ENCODE measurements around the gene TEKT5. TPM values are rescaled to one million over a fixed set of nuclear protein-coding genes. Genes with fewer than 3 reads are reported as not detected.

Gene TEKT5
- total RNA-seq, 8 experiments from 2014 or later: 0.22 to 1.1 (median 0.69) TPM; not detected in 4

DNA sequence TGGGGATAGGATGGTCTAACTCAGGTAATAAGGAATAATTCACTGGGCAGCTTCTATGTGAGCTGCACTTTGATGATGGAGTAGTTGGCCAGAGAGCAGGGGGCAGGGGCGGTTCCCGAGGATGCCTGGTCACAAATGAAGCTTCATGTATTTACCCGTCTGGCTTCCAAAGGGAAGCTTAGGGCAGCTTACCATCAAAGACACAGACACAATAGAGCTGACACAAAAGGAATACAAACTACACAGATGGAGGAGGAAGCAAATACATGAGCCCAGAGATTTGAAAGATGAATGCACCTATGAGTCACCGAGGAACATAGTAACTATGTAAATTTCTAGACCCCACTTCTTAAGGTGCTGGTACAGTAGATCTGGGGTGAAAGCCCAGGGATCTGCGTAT, 105.6 kb downstream of the TEKT5 start:
- 0 to 80% (median 39%) methylated on average over 1 to 5 of the region's 5 CpGs; no CpG with 5 or more reads in 2 of the 10 experiments for WGBS, 10 experiments
- Histone ChIP-seq H3K27ac (no peak overlapping the region), H3K4me3 (no peak overlapping the region), H3K4me1 (replicated peaks in 1 of 2) (peaks cover 9 to 13% of the 10 kb centered on the region in 2 donors)
- peak in 5 of 8 experiments; percentile 64 to 90 (median 88) for ATAC-seq (replicated peaks in 6 of 8)
- in situ Hi-C loops (cut with MboI; ENCODE audit: low pct_unique_long_range_greater_than_20kb in 2 of 9, low sequenced_read_pairs in 9 of 9, unreplicated experiment in 9 of 9): no loop called here

DNA sequence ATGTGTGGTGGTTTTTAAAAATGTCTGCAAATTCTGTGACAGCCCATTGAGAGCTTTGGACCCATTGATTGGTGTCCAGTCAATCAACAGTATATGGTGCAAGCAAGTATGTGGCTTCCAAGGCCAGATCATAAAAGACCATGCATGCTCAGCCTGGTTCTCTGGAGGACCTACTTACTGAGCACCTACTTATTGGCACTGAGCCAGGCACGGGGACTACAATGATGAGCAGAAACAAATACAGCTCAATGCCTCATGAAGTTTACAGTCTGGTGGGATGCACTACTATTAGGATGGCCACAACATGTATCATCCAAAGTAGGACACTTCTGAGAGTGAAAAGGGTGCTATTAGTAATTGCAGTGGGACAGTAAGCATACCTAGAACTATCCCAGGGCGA, 107.1 kb downstream of the TEKT5 start:
- no peak overlapping the region for H3K4me3 ChIP-seq
- 21 to 100% (median 92%) methylated on average over 1 to 2 of the region's 2 CpGs; no CpG with 5 or more reads in 3 of the 10 experiments for WGBS, 10 experiments
- in situ Hi-C loops (cut with MboI; ENCODE audit: low pct_unique_long_range_greater_than_20kb in 2 of 9, low sequenced_read_pairs in 9 of 9, unreplicated experiment in 9 of 9): no loop called here

DNA sequence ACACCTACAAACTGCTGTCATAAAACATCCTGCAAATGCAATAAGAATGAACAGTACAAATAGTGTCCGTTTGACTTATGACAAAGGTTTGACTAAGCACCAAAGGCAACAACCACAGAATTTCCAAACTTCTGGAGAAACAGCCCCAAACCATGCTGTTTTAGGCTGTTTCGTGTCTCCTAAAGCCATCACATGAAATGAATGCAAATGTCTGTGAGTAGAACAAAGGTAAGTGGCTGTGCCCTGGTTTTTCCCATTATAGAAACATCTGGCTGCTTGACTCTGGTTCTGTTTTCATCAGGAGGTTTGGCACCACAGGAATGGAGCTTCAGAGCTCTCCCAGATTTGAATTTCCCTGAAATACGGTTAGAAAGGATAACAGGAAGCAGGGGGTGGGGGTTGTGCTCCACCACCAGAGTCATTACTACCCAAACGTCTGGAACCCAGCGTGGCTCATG, 109.7 kb downstream of the TEKT5 start:
- no peak overlapping the region for H3K4me3 ChIP-seq
- H3K27ac ChIP-seq: no peak overlapping the region
- H3K4me1 ChIP-seq (replicated peaks in 1 of 2): peaks cover 9 to 13% of the 10 kb centered on the region in 2 donors
- no peak for ATAC-seq (replicated peaks in 6 of 8)
- 11 to 72% (median 30%) methylated on average over 1 to 5 of the region's 5 CpGs; no CpG with 5 or more reads in 2 of the 10 experiments for WGBS, 10 experiments
- in situ Hi-C loops (cut with MboI; ENCODE audit: low pct_unique_long_range_greater_than_20kb in 2 of 9, low sequenced_read_pairs in 9 of 9, unreplicated experiment in 9 of 9): no loop called here

More for the DNA sequence above, 107.1 kb downstream of the TEKT5 start:
- Histone ChIP-seq H3K27ac (no peak overlapping the region), H3K4me1 (replicated peaks in 1 of 2) (peaks cover 9 to 13% of the 10 kb centered on the region in 2 donors)
- ATAC-seq (replicated peaks in 6 of 8): no peak

DNA sequence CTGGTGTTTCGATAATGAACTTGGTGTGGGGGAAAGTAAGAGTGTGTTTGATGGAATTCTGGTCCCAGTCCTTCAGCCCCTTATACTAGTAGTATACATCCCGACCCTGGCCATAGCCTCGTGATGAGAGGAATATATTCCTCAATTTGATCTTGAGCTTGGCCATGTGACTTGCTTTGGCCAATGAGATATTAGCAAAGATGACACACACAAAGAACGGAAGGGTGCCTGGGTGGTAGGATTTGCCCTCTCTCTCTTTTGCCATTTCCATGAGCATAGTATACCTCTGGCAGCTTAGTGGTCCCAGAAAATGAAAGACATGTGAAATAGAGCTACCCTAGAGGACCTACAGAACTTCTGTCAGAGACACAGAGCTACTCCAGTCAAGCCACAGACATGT, 111.5 kb downstream of the TEKT5 start:
- Histone ChIP-seq H3K4me1 (replicated peaks in 1 of 2) (peaks cover 0 to 1% of the 10 kb centered on the region in 2 donors), H3K4me3 (no peak overlapping the region), H3K27ac (no peak overlapping the region)
- 65 to 100% (median 89%) methylated on average over 1 to 4 of the region's 4 CpGs; no CpG with 5 or more reads in 3 of the 10 experiments for WGBS, 10 experiments
- ATAC-seq (replicated peaks in 6 of 8): no peak
- in situ Hi-C loops (cut with MboI; ENCODE audit: low pct_unique_long_range_greater_than_20kb in 2 of 9, low sequenced_read_pairs in 9 of 9, unreplicated experiment in 9 of 9): no loop called here

DNA sequence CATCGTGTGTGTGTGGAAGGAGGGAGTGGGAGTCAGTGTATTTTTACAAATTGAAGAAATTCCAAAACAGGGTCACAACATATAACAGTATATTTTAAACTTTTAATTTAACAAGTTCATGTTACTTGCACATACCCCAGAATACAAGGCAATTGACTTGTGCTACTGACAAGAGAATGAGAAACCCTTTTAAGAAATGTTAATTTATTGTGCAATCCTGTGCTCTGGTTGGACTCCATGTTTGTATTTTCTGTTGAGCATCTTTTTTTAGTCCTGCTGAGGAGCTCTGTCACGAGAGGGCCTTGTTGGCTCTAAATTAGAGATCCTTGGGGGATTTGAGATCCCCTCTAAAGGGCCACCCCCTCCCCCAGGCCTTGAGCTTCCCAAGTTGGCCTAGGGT, 113.2 kb downstream of the TEKT5 start:
- Histone ChIP-seq H3K4me3 (no peak overlapping the region), H3K4me1 (replicated peaks in 1 of 2) (peaks cover 6 to 15% of the 10 kb centered on the region in 2 donors), H3K27ac (no peak overlapping the region)
- WGBS, 10 experiments: 50 to 100% (median 63%) methylated on average over 1 to 2 of the region's 2 CpGs; no CpG with 5 or more reads in 4 of the 10 experiments
- no peak for ATAC-seq (replicated peaks in 6 of 8)
- in situ Hi-C loops (cut with MboI; ENCODE audit: low pct_unique_long_range_greater_than_20kb in 2 of 9, low sequenced_read_pairs in 9 of 9, unreplicated experiment in 9 of 9): no loop called here

DNA sequence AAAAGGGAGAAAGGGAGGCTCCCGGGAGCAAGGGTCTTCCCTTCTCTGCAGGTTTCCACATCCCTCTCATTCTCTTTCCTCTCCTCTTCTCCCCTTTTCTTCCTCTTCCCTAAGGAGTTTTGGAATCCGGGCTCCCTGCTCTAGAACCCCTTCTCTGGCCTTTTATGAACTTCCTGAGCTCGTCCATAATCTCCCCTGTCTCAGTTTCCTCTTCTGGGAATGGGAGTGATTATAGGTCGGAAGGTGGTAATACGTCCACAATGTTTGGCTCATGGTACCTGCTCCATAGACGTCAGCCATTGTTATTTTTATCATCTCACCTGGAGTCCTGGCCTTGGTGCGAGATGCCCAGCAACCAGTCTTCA, 113.9 kb downstream of the TEKT5 start:
- H3K27ac ChIP-seq: no peak overlapping the region
- ATAC-seq (replicated peaks in 6 of 8): no peak
- H3K4me1 ChIP-seq (replicated peaks in 1 of 2): peaks cover 6 to 20% of the 10 kb centered on the region in 2 donors
- peak overlapping the region; percentile 29 to 49 (median 44) for H3K4me3 ChIP-seq
- in situ Hi-C loops (cut with MboI; ENCODE audit: low pct_unique_long_range_greater_than_20kb in 2 of 9, low sequenced_read_pairs in 9 of 9, unreplicated experiment in 9 of 9): no loop called here
- 0 to 83% (median 36%) methylated on average over 1 to 6 of the region's 7 CpGs; no CpG with 5 or more reads in 4 of the 10 experiments for WGBS, 10 experiments

DNA sequence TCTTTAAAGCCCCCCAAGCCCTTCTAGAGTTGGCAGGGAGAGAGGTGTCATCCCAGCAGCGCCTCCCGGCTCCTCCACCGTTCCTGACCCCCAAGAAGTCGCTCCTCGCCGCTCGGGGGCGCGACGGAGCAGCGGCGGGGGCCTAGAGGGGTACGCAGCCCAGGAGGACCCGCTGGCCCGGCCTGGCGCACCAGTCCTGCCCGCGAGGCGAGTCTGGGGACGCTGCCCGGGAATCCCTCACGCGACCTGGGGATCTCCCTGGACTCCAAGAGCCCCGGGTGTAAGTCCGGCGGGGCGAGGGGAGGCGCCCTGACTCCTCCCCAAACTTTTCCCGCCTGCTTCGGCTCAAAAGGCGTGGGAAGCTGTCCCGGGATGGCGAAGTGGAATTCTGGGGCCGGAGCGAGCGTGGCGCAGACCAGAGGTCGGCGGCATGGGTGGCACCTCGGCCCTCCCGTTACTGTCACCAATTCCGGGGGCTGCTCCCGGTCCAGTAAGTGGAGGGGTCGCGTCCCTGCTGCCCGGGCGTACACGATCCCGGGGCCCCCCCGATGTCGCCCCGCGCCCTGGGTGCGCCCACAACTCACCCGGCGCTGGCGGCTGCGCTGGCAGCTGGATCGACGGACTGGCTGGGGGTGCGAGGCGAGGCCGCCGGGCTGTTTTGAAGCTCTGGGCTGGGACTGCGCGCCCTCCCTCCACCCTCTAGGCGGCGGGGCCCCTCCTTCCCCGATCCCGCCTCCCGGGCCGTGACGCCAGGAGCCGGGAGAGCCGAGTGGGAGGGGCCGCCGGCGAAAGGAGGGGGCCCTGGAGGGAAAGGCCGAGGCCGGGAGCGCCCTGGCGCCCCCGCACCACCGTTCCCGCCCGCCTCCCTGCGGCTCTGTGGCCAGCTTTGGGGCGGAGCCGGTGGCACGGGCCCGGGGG, 114.5 kb downstream of the TEKT5 start, which contains the start of gene EMP2:
TSS of gene EMP2 (minus strand) at position 634 of the 918 bp plus-strand sequence. CDS start 32,981 bp downstream, outside the sequence.
- peak; percentile 75 to 93 (median 90) for ATAC-seq (replicated peaks in 6 of 8)
- no peak within 1 kb of the TSS for H3K27ac ChIP-seq
- WGBS, 10 experiments: 0 to 6% (median 1%) methylated on average over 2 to 13 of the region's 91 CpGs; no CpG with 5 or more reads in 6 of the 10 experiments
- H3K4me3 ChIP-seq: peak within 1 kb of the TSS; percentile 29 to 49 (median 44)
- peaks cover 6 to 25% of the 10 kb centered on the region in 2 donors for H3K4me1 ChIP-seq (replicated peaks in 1 of 2)
- in situ Hi-C loops (cut with MboI; ENCODE audit: low pct_unique_long_range_greater_than_20kb in 2 of 9, low sequenced_read_pairs in 9 of 9, unreplicated experiment in 9 of 9): no loop called here

DNA sequence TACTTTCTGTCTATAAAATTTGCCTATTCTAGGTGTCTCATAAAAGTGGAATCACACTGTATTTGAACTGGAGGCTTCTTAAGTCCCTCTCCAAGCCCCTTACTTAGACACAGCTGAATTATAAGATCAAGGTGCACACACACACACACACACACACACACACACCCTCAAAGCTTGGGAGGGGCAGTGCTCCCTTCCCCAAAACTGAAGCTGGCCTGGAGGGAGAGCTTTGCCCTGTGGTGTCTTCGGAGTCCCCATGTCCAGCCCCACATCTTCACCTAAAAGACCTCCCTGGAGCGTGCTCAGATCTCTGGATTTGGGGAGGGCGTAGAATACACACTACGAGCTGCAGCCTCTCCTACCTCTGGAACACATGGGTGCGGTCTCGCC, 115.2 kb downstream of the TEKT5 start:
- 0 to 40% (median 24%) methylated on average over 1 to 2 of the region's 6 CpGs; no CpG with 5 or more reads in 6 of the 10 experiments for WGBS, 10 experiments
- Histone ChIP-seq H3K4me1 (replicated peaks in 1 of 2) (peaks cover 6 to 25% of the 10 kb centered on the region in 2 donors), H3K27ac (no peak overlapping the region), H3K4me3 (peak overlapping the region in 4 of 5 donors; percentile 37 to 49 (median 44))
- ATAC-seq (replicated peaks in 6 of 8): no peak
- in situ Hi-C loops (cut with MboI; ENCODE audit: low pct_unique_long_range_greater_than_20kb in 2 of 9, low sequenced_read_pairs in 9 of 9, unreplicated experiment in 9 of 9): no loop called here

DNA sequence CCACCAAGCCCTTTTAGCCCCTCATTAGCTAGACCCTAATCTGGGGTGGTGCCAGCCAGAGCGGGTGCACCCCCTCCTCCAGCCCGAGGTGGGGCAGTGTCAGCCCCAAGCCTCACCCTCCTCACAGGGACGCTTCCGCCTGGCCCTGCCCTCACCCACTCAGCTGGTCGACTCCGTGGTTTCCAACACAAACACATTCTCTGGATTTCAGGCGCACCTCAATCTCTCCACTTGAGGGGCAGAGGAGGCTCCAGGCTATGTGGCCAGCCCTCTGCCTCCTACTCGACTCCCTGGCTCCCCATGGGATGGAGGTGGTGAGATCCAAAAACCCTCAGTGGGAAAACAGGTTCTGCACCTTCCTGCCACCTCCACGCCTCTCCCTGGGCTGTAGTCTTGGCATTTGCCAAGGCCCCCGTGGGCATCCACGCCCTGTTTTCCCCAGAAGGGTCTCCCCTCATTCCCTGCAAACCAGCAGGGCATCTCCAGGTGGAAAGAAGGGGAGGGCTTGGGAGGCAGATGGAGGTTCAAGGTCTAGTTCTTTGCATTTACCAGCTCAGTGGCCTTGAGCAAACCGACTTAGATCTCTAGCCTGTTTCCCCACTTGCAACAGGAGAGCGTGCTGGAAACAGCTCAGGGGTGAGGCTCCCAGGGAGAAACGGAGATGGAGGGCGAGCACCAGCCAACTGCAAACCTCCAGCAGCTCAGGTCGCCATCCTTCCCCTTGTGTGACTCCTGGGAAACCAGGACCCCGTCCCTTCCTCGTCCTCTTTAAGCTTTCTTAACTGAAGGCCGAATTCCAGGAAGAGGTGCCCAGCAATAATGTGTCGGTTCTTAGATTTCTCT, 116.0 kb downstream of the TEKT5 start:
- in situ Hi-C loops (cut with MboI; ENCODE audit: low pct_unique_long_range_greater_than_20kb in 2 of 9, low sequenced_read_pairs in 9 of 9, unreplicated experiment in 9 of 9): no loop called here
- ATAC-seq (replicated peaks in 6 of 8): no peak
- H3K4me1 ChIP-seq (replicated peaks in 1 of 2): peaks cover 6 to 25% of the 10 kb centered on the region in 2 donors
- no peak overlapping the region for H3K27ac ChIP-seq
- 0 to 100% (median 78%) methylated on average over 1 to 10 of the region's 20 CpGs for WGBS, 10 experiments
- no peak overlapping the region for H3K4me3 ChIP-seq

Other genes starting within 250 kb of the TEKT5 start
- gene EMP2, start 114.3 kb downstream of the TEKT5 start, total RNA-seq: 10 to 100 TPM in 5 of 8 experiments, 1 to 10 TPM in 1, under 1 TPM in 2; 0.50 to 17.9 (median 10.3) TPM
- 10 to 100 TPM; 14.9 to 42.4 (median 26.4) TPM for gene NUBP1, start 48.9 kb upstream of the TEKT5 start, total RNA-seq
- 1 to 10 TPM in 6 of 8 experiments, under 1 TPM in 2; 0.15 to 5.5 (median 2.7) TPM for gene TVP23A, start 123.9 kb upstream of the TEKT5 start, total RNA-seq
- gene CIITA, start 182.3 kb upstream of the TEKT5 start, total RNA-seq: 1 to 10 TPM in 5 of 8 experiments, under 1 TPM in 3; 0.38 to 5.0 (median 1.8) TPM
- 10 to 100 TPM; 18.6 to 50.2 (median 27.1) TPM for gene DEXI, start 247.5 kb upstream of the TEKT5 start, total RNA-seq
- 10 to 100 TPM; 13.4 to 75.0 (median 17.2) TPM for gene CLEC16A, start 249.6 kb upstream of the TEKT5 start, total RNA-seq